ENCODE data around the gene BCL3. TPM values are rescaled to one million over a fixed set of nuclear protein-coding genes. Genes with fewer than 3 reads are reported as not detected.

The BCL3 gene
- total RNA-seq, 6 experiments from 2014 or later: 24.1 to 95.6 (median 31.3) TPM

- Histone ChIP-seq H3K27me3 (no peaks in the 10 kb centered on the region), H3K27ac (peak overlapping the region; percentile 22 to 91 (median 82)), H3K4me3 (peak overlapping the region; percentile 29 to 56 (median 35)), H3K4me1 (peaks cover 0 to 65% (median 22%) of the 10 kb centered on the region in 4 donors), H3K9me3 (no peaks in the 10 kb centered on the region), H3K36me3 (no peaks in the 10 kb centered on the region)
- ATAC-seq (peak; percentile 68 to 80 (median 71)), DNase-seq (peak; percentile 80 to 91 (median 88))
- intact Hi-C loops (cut with DNase I): loop anchor here in 1 of 2 donors (5.0 kb wide), 1 partner anchor 48 kb away; no protein-coding TSS in a partner anchor
- TF ChIP-seq CTCF (IDR thresholded peaks at IDR 0.05) (peak; percentile 97 to 99 (median 99)), POLR2A (IDR thresholded peaks at IDR 0.05) (peak; percentile 82)
- WGBS (ENCODE audit: insufficient coverage, low coverage, low lambda C conversion rate, missing lambda C conversion rate): 20% methylated on average over 1 of the region's 7 CpGs
Measured at GRCh38 chr19:44723952-44724319, 24.6 kb upstream of the BCL3 start.

GRCh38 chr19:44725251-44725650 is 23.3 kb upstream of the BCL3 start:
- TF ChIP-seq CTCF (IDR thresholded peaks at IDR 0.05) (no peak), POLR2A (IDR thresholded peaks at IDR 0.05) (peak; percentile 46)
- Histone ChIP-seq H3K27ac (peak overlapping the region; percentile 47 to 91 (median 69)), H3K36me3 (no peaks in the 10 kb centered on the region), H3K4me1 (peaks cover 0 to 59% (median 18%) of the 10 kb centered on the region in 4 donors), H3K27me3 (no peaks in the 10 kb centered on the region), H3K9me3 (no peaks in the 10 kb centered on the region), H3K4me3 (peak overlapping the region; percentile 3 to 56 (median 24))
- 14% methylated on average over 11 of the region's 18 CpGs for WGBS (ENCODE audit: insufficient coverage, low coverage, low lambda C conversion rate, missing lambda C conversion rate)
- ATAC-seq (peak; percentile 74 to 85 (median 80)), DNase-seq (peak; percentile 93 to 96 (median 96))
- intact Hi-C loops (cut with DNase I): no loop called here

- Histone ChIP-seq H3K27me3 (no peaks in the 10 kb centered on the region), H3K4me3 (peak overlapping the region; percentile 3 to 24 (median 23)), H3K27ac (peak overlapping the region; percentile 47 to 91 (median 69)), H3K36me3 (no peaks in the 10 kb centered on the region), H3K9me3 (no peaks in the 10 kb centered on the region), H3K4me1 (peaks cover 0 to 59% (median 16%) of the 10 kb centered on the region in 4 donors)
- ATAC-seq (peak; percentile 18 to 51 (median 36)), DNase-seq (peak; percentile 60 to 78 (median 72))
- 32% methylated on average over 2 of the region's 5 CpGs for WGBS (ENCODE audit: insufficient coverage, low coverage, low lambda C conversion rate, missing lambda C conversion rate)
- no peak for TF ChIP-seq POLR2A (IDR thresholded peaks at IDR 0.05)
- intact Hi-C loops (cut with DNase I): no loop called here
Measured at GRCh38 chr19:44725684-44726083, 22.8 kb upstream of the BCL3 start.

GRCh38 chr19:44726465-44726864 is 22.0 kb upstream of the BCL3 start:
- intact Hi-C loops (cut with DNase I): no loop called here
- TF ChIP-seq POLR2A (IDR thresholded peaks at IDR 0.05): peak; percentile 37
- no peak for TF ChIP-seq CTCF (IDR thresholded peaks at IDR 0.05)
- Histone ChIP-seq H3K36me3 (no peaks in the 10 kb centered on the region), H3K9me3 (no peaks in the 10 kb centered on the region), H3K27me3 (no peaks in the 10 kb centered on the region), H3K27ac (peak overlapping the region; percentile 55 to 91 (median 69)), H3K4me3 (peak overlapping the region in 1 of 3 donors; percentile 3), H3K4me1 (peaks cover 0 to 52% (median 16%) of the 10 kb centered on the region in 4 donors)
- 29% methylated on average over 11 of the region's 12 CpGs for WGBS (ENCODE audit: insufficient coverage, low coverage, low lambda C conversion rate, missing lambda C conversion rate)
- DNase-seq: peak; percentile 75 to 87 (median 87)
- ATAC-seq: peak; percentile 41 to 56 (median 54)

GRCh38 chr19:44728178-44728577 is 20.3 kb upstream of the BCL3 start:
- Histone ChIP-seq H3K9me3 (no peaks in the 10 kb centered on the region), H3K36me3 (no peaks in the 10 kb centered on the region), H3K4me1 (peaks cover 0 to 37% (median 9%) of the 10 kb centered on the region in 4 donors), H3K27ac (no peak overlapping the region), H3K27me3 (no peaks in the 10 kb centered on the region), H3K4me3 (no peak overlapping the region)
- intact Hi-C loops (cut with DNase I): no loop called here
- DNase-seq: no peak
- no peak for ATAC-seq
- TF ChIP-seq POLR2A (IDR thresholded peaks at IDR 0.05): no peak
- no peak for TF ChIP-seq CTCF (IDR thresholded peaks at IDR 0.05)
- 81% methylated on average over 6 of the region's 6 CpGs for WGBS (ENCODE audit: insufficient coverage, low coverage, low lambda C conversion rate, missing lambda C conversion rate)
